Cardiac fibroblast (primary cell): ENCODE results near the gene PAH.

Experiments used
- DNase-seq, 2 donors: peaks; one replicate each; pipeline versions ENCODE4 v3.0.0 to v3.0.0-alpha.2; 2010; ENCODE audit warnings: low read depth in 2 of 2
- H3K4me3 ChIP-seq, 2 donors: replicated peaks in 1 of 2; 1 replicate in 1 of 2; 2 replicates in 1 of 2; pipeline ENCODE4 v1.5.1; 2011; ENCODE audit warnings: low read depth in 2 of 2, low read length in 2 of 2, mild to moderate bottlenecking in 2 of 2, moderate library complexity in 1 of 2
- CTCF ChIP-seq: IDR thresholded peaks from one replicate; pipeline ENCODE4 v1.5.1; 2011; ENCODE audit warnings: low read depth, mild to moderate bottlenecking, low read length, inconsistent platforms

Gene PAH

DNA sequence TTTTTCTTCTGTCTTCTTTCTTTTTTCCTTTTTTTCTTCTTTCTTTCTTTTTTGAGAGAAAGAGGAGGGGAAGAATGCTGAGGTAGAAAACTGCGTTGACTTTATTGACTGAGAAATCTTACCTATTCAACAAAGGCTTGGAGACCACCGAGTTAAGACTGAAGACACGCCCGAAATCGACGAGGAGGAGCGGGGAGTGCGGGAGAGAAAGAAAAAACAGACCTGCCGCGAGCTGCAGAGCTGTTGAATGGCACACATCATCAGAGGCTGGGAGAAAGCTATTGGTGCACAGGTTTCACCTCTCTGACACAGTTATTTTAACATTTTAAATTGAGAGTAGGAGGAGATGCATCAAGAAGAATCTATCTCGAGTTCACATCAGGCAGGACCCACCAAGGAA, 45.5 kb upstream of the PAH start:
- no peak for DNase-seq
- no peak overlapping the region for H3K4me3 ChIP-seq
- TF ChIP-seq CTCF: no peak

DNA sequence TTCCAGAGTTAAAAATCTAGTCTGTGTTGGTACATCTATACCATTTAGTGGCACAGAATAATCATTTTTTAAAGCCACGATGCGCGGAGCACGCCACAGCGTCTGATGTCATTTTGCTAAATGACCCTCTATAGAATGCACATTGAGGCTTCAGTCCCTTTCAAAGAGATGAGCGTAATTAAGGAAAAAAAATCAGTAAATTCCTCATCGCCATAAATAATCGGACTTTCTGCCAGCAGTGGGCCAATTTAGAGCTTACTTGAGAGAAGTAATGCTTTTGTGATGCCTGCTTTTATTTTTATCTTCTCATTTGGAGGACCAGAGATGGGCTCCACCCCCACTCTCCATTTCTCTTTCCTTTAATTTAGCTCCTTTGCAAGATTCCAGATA, 44.4 kb upstream of the PAH start:
- H3K4me3 ChIP-seq: no peak overlapping the region
- no peak for TF ChIP-seq CTCF
- DNase-seq: no peak

GRCh38 chr12:102960766-102961465, 43.9 kb upstream of the PAH start:
- H3K4me3 ChIP-seq: no peak overlapping the region
- TF ChIP-seq CTCF: no peak
- DNase-seq: no peak

GRCh38 chr12:102959391-102959790, 42.3 kb upstream of the PAH start:
- no peak for TF ChIP-seq CTCF
- no peak overlapping the region for H3K4me3 ChIP-seq
- no peak for DNase-seq

GRCh38 chr12:102958830-102959176, 41.8 kb upstream of the PAH start:
- DNase-seq: no peak
- peak overlapping the region in 1 of 2 donors; percentile 4 for H3K4me3 ChIP-seq
- no peak for TF ChIP-seq CTCF

GRCh38 chr12:102958073-102958829, 41.2 kb upstream of the PAH start:
- H3K4me3 ChIP-seq: peak overlapping the region; percentile 32 to 36
- TF ChIP-seq CTCF: no peak
- DNase-seq: peak; percentile 33 to 38
